Right lobe of liver (tissue), 4 donors: ENCODE results near the gene TNNT3.

Experiments
- CTCF ChIP-seq, 4 donors: fragments of 200-600 bp in 3 of 4; fragments of 450-650 bp in 1 of 4; IDR thresholded peaks; one replicate each; pipeline versions ENCODE4 v1.5.1 to v1.8.0; 2016 to 2022; ENCODE audit warnings: antibody characterized with exemption in 4 of 4, mild to moderate bottlenecking in 2 of 4
- POLR2A ChIP-seq: fragments of 450-650 bp; IDR thresholded peaks from one replicate; pipeline ENCODE4 v1.6.1; 2017; ENCODE audit warnings: antibody characterized with exemption, mild to moderate bottlenecking
- donor health status: DM: no; HTN: no; CAD: no.
- donor health status: DM: no; HTN: no; CAD: no.
- donor health status: DM: no; HTN: yes; CAD: no.

- no peak for TF ChIP-seq CTCF (IDR thresholded peaks at IDR 0.05)
- no peak for TF ChIP-seq POLR2A
These were observed 6.0 kb upstream of the TNNT3 start for GRCh38 chr11:1913271-1914060.
